Natural killer cell (primary cell): ENCODE results near the gene ANXA5. TPM values are rescaled to one million over a fixed set of nuclear protein-coding genes. Genes with fewer than 3 reads are reported as not detected.

Source experiments
- ATAC-seq, 3 donors: fragments of 150-1000 bp in 2 of 3; fragments of 200-7000 bp in 1 of 3; cut with Tn5 transposase; 1 replicate in 1 of 3; 2 replicates in 2 of 3; pipeline ENCODE4 v1.10.0; 2021; ENCODE audit warnings: mild to moderate bottlenecking in 2 of 3, moderate library complexity in 2 of 3
- DNase-seq, 2 donors: peaks; one replicate each; pipeline versions ENCODE4 v3.0.0 to v3.0.0-alpha.2; 2013 to 2021; ENCODE audit warnings: mixed read lengths in 1 of 2
- H3K27ac ChIP-seq: one replicate; pipeline ENCODE4 v1.5.1; 2013; ENCODE audit warnings: mild to moderate bottlenecking, low read length
- H3K27me3 ChIP-seq: one replicate; pipeline ENCODE4 v1.6.1; 2013; ENCODE audit warnings: low read length; ENCODE audit not compliant: control insufficient read depth, insufficient read depth
- H3K36me3 ChIP-seq: one replicate; pipeline ENCODE4 v1.6.1; 2013; ENCODE audit warnings: low read length; ENCODE audit not compliant: control insufficient read depth, insufficient read depth
- H3K4me1 ChIP-seq: one replicate; pipeline ENCODE4 v1.6.1; 2013; ENCODE audit warnings: low read length; ENCODE audit not compliant: control insufficient read depth, insufficient read depth
- H3K4me3 ChIP-seq: one replicate; pipeline ENCODE4 v1.5.1; 2013; ENCODE audit warnings: low read length
- H3K9me3 ChIP-seq: one replicate; pipeline ENCODE4 v1.6.1; 2013; ENCODE audit warnings: low read length; ENCODE audit not compliant: control insufficient read depth, insufficient read depth
- H3K27ac Mint-ChIP-seq, 2 donors: one replicate each; pipeline ENCODE4 v1.8.0; 2022; ENCODE audit warnings: mild to moderate bottlenecking in 2 of 2, mixed read lengths in 2 of 2, moderate library complexity in 1 of 2
- H3K27me3 Mint-ChIP-seq, 2 donors: one replicate each; pipeline ENCODE4 v1.8.0; 2022; ENCODE audit warnings: low read depth in 2 of 2, mixed read lengths in 2 of 2
- H3K36me3 Mint-ChIP-seq: one replicate; pipeline ENCODE4 v1.8.0; 2022; ENCODE audit warnings: mixed read lengths
- H3K4me1 Mint-ChIP-seq, 2 donors: one replicate each; pipeline ENCODE4 v1.8.0; 2022; ENCODE audit warnings: mixed read lengths in 2 of 2
- H3K4me3 Mint-ChIP-seq: one replicate; pipeline ENCODE4 v1.8.0; 2022; ENCODE audit warnings: mild to moderate bottlenecking, moderate library complexity, mixed read lengths
- H3K9me3 Mint-ChIP-seq, 2 donors: one replicate each; pipeline ENCODE4 v1.8.0; 2022; ENCODE audit warnings: mixed read lengths in 2 of 2
- CTCF ChIP-seq: fragments of 200-600 bp; IDR thresholded peaks from one replicate; pipeline ENCODE4 v1.8.0; 2022; ENCODE audit warnings: antibody characterized with exemption
- WGBS: methylation state at CpG from one replicate; pipeline ENCODE4 v1.1.7; 2013; ENCODE audit warnings: missing lambda C conversion rate; ENCODE audit not compliant: insufficient coverage; 5-methylcytosine and 5-hydroxymethylcytosine counted together
- intact Hi-C: fragments of 100-400 bp; cut with micrococcal nuclease; formaldehyde crosslinking; loops from one replicate; pipeline ENCODE4 v1.14.2; 2022
- total RNA-seq, 4 donors: library from RNA; stranded (reverse); fragments of 120-200 nt in 1 of 4; gene quantifications; one replicate each; pipeline versions ENCODE4 v1.2.3 to v1.2.4, GENCODE V29; 2013 to 2022

ANXA5 gene
- total RNA-seq, 3 donors from 2014 or later (not counting 1 experiment from before 2014, with no cell fraction given) = 24.9 to 74.4 (median 33.1) TPM

GRCh38 chr4:121693886-121694285 is 2.9 kb downstream of the ANXA5 start:
- TF ChIP-seq CTCF = no peak

GRCh38 chr4:121693450-121693849 is 3.3 kb downstream of the ANXA5 start:
- peaks cover 12% of the 10 kb centered on the region for H3K4me1 ChIP-seq
- Mint-ChIP-seq H3K4me3 (no peak overlapping the region), H3K9me3 (no peaks in the 10 kb centered on the region), H3K4me1 (peaks cover 22 to 26% of the 10 kb centered on the region in 2 donors), H3K27ac (no peak overlapping the region), H3K36me3 (peaks cover 9% of the 10 kb centered on the region), H3K27me3 (peaks cover 12 to 15% of the 10 kb centered on the region in 2 donors)
- DNase-seq (no peak), ATAC-seq (no peak)
- H3K27ac ChIP-seq = no peak overlapping the region
- H3K36me3 ChIP-seq = no peaks in the 10 kb centered on the region
- H3K27me3 ChIP-seq = peaks cover 2% of the 10 kb centered on the region
- no peak for TF ChIP-seq CTCF
- H3K4me3 ChIP-seq = no peak overlapping the region
- 97% methylated on average over 2 of the region's 2 CpGs for WGBS
- no peaks in the 10 kb centered on the region for H3K9me3 ChIP-seq
- intact Hi-C loops = no loop called here

More at GRCh38 chr4:121693886-121694285, 2.9 kb downstream of the ANXA5 start:
- no CpG with 5 or more reads among the region's 4 CpGs for WGBS
- Mint-ChIP-seq H3K27me3 (peaks cover 17 to 19% of the 10 kb centered on the region in 2 donors), H3K36me3 (peaks cover 9% of the 10 kb centered on the region), H3K4me1 (peaks cover 26 to 30% of the 10 kb centered on the region in 2 donors), H3K9me3 (no peaks in the 10 kb centered on the region), H3K4me3 (no peak overlapping the region), H3K27ac (no peak overlapping the region)
- H3K9me3 ChIP-seq = no peaks in the 10 kb centered on the region
- H3K27me3 ChIP-seq = peaks cover 3% of the 10 kb centered on the region
- intact Hi-C loops = no loop called here
- no peaks in the 10 kb centered on the region for H3K36me3 ChIP-seq
- no peak overlapping the region for H3K4me3 ChIP-seq
- no peak overlapping the region for H3K27ac ChIP-seq
- H3K4me1 ChIP-seq = peaks cover 12% of the 10 kb centered on the region
- no peak for DNase-seq
- no peak for ATAC-seq

- DNase-seq = no peak
- H3K27ac ChIP-seq = no peak overlapping the region
- no peaks in the 10 kb centered on the region for H3K36me3 ChIP-seq
- intact Hi-C loops = no loop called here
- no peak for TF ChIP-seq CTCF
- no peak overlapping the region for H3K4me3 ChIP-seq
- peaks cover 4% of the 10 kb centered on the region for H3K4me1 ChIP-seq
- H3K27me3 Mint-ChIP-seq = peaks cover under 1 to 5% of the 10 kb centered on the region in 2 donors
- no peaks in the 10 kb centered on the region for H3K9me3 Mint-ChIP-seq
- no peaks in the 10 kb centered on the region for H3K27me3 ChIP-seq
- peaks cover under 1% of the 10 kb centered on the region for H3K36me3 Mint-ChIP-seq
- no peaks in the 10 kb centered on the region for H3K9me3 ChIP-seq
- peaks cover 10 to 14% of the 10 kb centered on the region in 2 donors for H3K4me1 Mint-ChIP-seq
- H3K4me3 Mint-ChIP-seq = no peak overlapping the region
- H3K27ac Mint-ChIP-seq = no peak overlapping the region
- no peak for ATAC-seq
Measured at GRCh38 chr4:121692261-121692660, 4.5 kb downstream of the ANXA5 start.

GRCh38 chr4:121690001-121690400 is 6.8 kb downstream of the ANXA5 start:
- WGBS = 76% methylated on average over 2 of the region's 2 CpGs

More at GRCh38 chr4:121690001-121690400, 6.8 kb downstream of the ANXA5 start:
- peaks cover 0 to 5% of the 10 kb centered on the region in 2 donors for H3K4me1 Mint-ChIP-seq
- H3K9me3 Mint-ChIP-seq = no peaks in the 10 kb centered on the region
- intact Hi-C loops = no loop called here
- H3K4me3 ChIP-seq = no peak overlapping the region
- H3K36me3 Mint-ChIP-seq = no peaks in the 10 kb centered on the region
- no peak overlapping the region for H3K4me3 Mint-ChIP-seq
- peak in 1 of 3 donors; percentile 42 for ATAC-seq
- TF ChIP-seq CTCF = no peak
- H3K36me3 ChIP-seq = no peaks in the 10 kb centered on the region
- H3K9me3 ChIP-seq = no peaks in the 10 kb centered on the region
- H3K4me1 ChIP-seq = no peaks in the 10 kb centered on the region
- peaks cover 0 to 2% of the 10 kb centered on the region in 2 donors for H3K27me3 Mint-ChIP-seq
- no peak for DNase-seq
- no peaks in the 10 kb centered on the region for H3K27me3 ChIP-seq
- no peak overlapping the region for H3K27ac Mint-ChIP-seq
- no peak overlapping the region for H3K27ac ChIP-seq
